ENCODE measurements around the gene ENDOV. TPM values are rescaled to one million over a fixed set of nuclear protein-coding genes. Genes with fewer than 3 reads are reported as not detected.
A peak's percentile ranks its signal among the peaks of the same experiment; 100 is the strongest.

ENDOV gene
- total RNA-seq, 8 experiments from 2014 or later = 15.9 to 36.0 (median 21.3) TPM

GRCh38 chr17:80442323-80442659 lies 27.3 kb downstream of the ENDOV start:
- Histone ChIP-seq H3K4me1 (replicated peaks in 1 of 2) (peaks cover 27 to 29% of the 10 kb centered on the region in 2 donors), H3K27ac (no peak overlapping the region), H3K4me3 (no peak overlapping the region)
- 40 to 71% (median 51%) methylated on average over 1 to 7 of the region's 12 CpGs; no CpG with 5 or more reads in 5 of the 10 experiments for WGBS, 10 experiments
- ATAC-seq (replicated peaks in 6 of 8) = no peak
- in situ Hi-C loops (cut with MboI; ENCODE audit: low pct_unique_long_range_greater_than_20kb in 2 of 9, low sequenced_read_pairs in 9 of 9, unreplicated experiment in 9 of 9) = loop anchor here in 2 of 9 experiments (25.0 kb wide), 1 partner anchor 545 kb away; the partner anchor contains the start of gene CHMP6 (in 2 of the 2)

DNA sequence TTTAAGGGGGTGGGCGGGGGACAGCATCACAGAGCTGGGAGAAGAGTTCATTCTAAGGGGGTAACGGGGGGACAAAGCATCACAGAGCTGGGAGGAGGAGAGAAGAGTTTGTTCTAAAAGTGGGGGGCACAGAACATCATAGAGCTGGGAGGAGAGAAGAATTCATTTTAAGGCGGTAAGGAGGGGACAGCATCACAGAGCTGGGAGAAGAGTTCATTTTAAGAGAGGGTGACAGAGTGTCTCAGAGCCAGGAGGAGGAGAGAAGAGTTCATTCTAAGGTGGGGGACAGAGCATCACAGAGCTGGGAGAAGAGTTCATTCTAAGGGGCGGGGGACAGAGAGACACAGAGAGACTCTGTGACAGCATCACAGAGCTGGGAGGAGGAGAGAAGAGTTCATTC lies 27.8 kb downstream of the ENDOV start:
- in situ Hi-C loops (cut with MboI; ENCODE audit: low pct_unique_long_range_greater_than_20kb in 2 of 9, low sequenced_read_pairs in 9 of 9, unreplicated experiment in 9 of 9) = loop anchor here in 2 of 9 experiments (25.0 kb wide), 1 partner anchor 545 kb away; the partner anchor contains the start of gene CHMP6 (in 2 of the 2)
- Histone ChIP-seq H3K27ac (no peak overlapping the region), H3K4me1 (replicated peaks in 1 of 2) (peaks cover 27 to 29% of the 10 kb centered on the region in 2 donors), H3K4me3 (no peak overlapping the region)
- 81 to 100% methylated on average over 1 to 2 of the region's 4 CpGs; no CpG with 5 or more reads in 8 of the 10 experiments for WGBS, 10 experiments
- no peak for ATAC-seq (replicated peaks in 6 of 8)

DNA sequence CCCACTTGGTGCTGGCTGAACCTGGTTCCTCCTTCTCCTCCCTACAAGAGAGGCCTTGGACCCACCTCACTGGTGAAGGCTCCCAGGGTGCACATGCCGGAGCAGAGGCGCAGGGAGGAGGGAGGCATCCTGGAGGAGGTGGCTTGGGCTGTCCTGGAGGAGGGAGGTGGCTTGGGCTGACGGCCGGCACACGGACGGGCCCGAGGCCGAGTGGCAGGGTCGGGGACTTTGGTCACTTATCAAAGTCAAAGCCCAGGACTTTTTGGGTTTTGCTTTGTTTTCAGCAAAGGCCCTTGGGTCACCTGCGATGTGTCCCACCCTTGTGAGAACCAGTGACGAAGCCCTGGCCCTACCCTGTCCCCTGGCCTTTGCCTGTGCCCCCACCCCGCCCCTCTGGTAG lies 28.5 kb downstream of the ENDOV start:
- Histone ChIP-seq H3K4me1 (replicated peaks in 1 of 2) (peaks cover 27 to 29% of the 10 kb centered on the region in 2 donors), H3K4me3 (no peak overlapping the region), H3K27ac (no peak overlapping the region)
- 55 to 100% methylated on average over 2 to 4 of the region's 12 CpGs; no CpG with 5 or more reads in 8 of the 10 experiments for WGBS, 10 experiments
- no peak for ATAC-seq (replicated peaks in 6 of 8)
- in situ Hi-C loops (cut with MboI; ENCODE audit: low pct_unique_long_range_greater_than_20kb in 2 of 9, low sequenced_read_pairs in 9 of 9, unreplicated experiment in 9 of 9) = loop anchor here in 2 of 9 experiments (25.0 kb wide), 1 partner anchor 544 kb away; the partner anchor contains the start of gene CHMP6 (in 2 of the 2)

DNA sequence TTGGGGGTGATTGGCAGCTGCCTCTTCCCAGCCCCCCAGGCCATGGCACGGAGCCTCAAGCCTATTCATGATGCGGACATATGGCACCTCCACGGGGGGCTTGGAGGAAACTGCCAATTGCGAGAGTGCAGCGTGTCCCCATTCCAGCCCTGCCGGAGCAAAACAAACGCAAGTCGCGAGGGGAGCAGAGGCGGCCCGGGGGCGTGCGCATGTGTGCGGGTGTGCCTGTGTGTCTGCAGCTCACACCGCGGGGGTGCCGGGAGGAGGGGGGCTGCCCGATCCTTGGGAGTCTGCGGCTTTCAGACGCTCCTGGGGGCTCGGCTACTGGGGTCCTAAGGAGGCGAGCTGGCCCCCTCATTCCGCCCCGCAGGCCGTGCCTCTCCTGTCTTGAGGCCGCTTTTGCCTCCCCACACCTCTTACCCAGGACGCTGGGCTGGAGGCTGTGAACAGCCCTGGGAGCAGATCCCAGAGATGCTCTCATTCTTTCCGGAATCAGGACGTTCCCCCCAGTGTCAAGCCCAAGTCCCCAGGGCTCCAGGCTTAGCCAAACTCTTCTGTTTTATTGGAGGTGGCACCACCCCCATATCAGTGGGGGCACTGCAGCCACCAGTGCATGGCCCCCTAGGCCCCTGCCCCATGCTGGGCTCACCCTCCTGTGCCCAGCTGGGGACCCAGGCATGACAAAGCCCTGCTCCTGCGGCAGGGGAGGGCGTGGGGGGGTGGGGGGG lies 29.1 kb downstream of the ENDOV start:
- no peak overlapping the region for H3K4me3 ChIP-seq
- in situ Hi-C loops (cut with MboI; ENCODE audit: low pct_unique_long_range_greater_than_20kb in 2 of 9, low sequenced_read_pairs in 9 of 9, unreplicated experiment in 9 of 9) = loop anchor here in 2 of 9 experiments (25.0 kb wide), 1 partner anchor 543 kb away; the partner anchor contains the start of gene CHMP6 (in 2 of the 2)
- H3K4me1 ChIP-seq (replicated peaks in 1 of 2) = peaks cover 27 to 29% of the 10 kb centered on the region in 2 donors
- WGBS, 10 experiments = no CpG with 5 or more reads among the region's 31 CpGs
- no peak overlapping the region for H3K27ac ChIP-seq
- ATAC-seq (replicated peaks in 6 of 8) = peak in 3 of 8 experiments; percentile 5 to 13 (median 5)

DNA sequence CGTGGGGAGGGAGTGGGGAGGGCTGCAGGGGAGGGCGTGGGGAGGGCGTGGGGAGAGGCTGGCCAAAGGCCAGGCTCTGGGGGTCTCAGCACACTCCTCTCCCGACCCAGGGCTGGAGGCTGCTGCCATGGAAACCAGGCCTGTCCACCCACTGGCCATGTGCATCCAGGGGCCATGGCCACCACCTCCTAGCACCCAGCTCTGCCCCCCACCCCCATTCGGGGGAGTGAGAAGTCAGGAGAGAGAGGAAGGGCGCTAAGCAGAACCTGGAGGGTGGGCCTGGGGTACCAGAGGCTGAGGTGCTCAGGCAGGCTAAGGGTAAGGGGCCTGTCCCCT lies 29.6 kb downstream of the ENDOV start:
- in situ Hi-C loops (cut with MboI; ENCODE audit: low pct_unique_long_range_greater_than_20kb in 2 of 9, low sequenced_read_pairs in 9 of 9, unreplicated experiment in 9 of 9) = loop anchor here in 2 of 9 experiments (25.0 kb wide), 1 partner anchor 543 kb away; the partner anchor contains the start of gene CHMP6 (in 2 of the 2)

DNA sequence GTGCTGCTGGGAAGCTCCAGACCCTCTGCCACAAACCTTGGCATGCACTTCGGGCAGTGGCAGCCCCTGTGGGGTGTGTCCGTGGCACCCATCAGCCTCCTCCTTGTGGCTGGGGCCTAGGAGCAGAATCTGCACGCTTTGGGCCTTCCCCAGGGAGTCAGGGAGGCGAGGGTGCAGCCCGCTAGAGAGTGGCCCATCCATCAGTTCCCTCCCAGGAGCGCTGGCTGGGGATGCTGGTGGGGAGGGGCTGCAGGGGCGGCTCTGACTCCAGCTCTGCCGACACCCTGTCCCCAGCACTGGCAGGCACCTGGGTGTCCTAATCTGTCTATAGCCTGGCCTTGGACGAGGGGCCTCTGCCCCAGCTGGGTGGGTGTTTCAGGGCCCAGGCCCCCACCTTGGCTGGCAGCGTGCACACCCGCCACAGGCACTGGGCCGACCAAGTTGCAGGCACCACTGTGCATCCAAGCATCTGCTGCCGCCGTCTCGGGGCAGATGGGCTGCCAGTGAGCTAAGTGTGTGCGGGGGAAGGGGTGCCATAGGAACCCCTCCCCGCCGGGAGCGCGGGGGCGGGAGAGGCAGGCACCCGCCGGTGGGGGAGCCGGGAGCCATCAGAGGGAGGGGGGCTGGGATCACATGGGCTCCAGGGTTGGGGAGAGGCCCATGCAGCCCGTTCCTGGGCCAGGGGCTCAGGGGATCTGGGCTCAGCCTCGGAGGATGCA lies 30.2 kb downstream of the ENDOV start:
- Histone ChIP-seq H3K27ac (no peak overlapping the region), H3K4me3 (no peak overlapping the region), H3K4me1 (replicated peaks in 1 of 2) (peaks cover 22% of the 10 kb centered on the region in 2 donors)
- peak in 5 of 8 experiments; percentile 67 to 76 (median 73) for ATAC-seq (replicated peaks in 6 of 8)
- WGBS, 10 experiments = no CpG with 5 or more reads among the region's 26 CpGs
- in situ Hi-C loops (cut with MboI; ENCODE audit: low pct_unique_long_range_greater_than_20kb in 2 of 9, low sequenced_read_pairs in 9 of 9, unreplicated experiment in 9 of 9) = loop anchor here in 2 of 9 experiments (25.0 kb wide), 1 partner anchor 542 kb away; the partner anchor contains the start of gene CHMP6 (in 2 of the 2)

More for the DNA sequence above, 29.6 kb downstream of the ENDOV start:
- H3K4me3 ChIP-seq = no peak overlapping the region
- ATAC-seq (replicated peaks in 6 of 8) = peak in 5 of 8 experiments; percentile 39 to 54 (median 52)
- no CpG with 5 or more reads among the region's 6 CpGs for WGBS, 10 experiments
- H3K4me1 ChIP-seq (replicated peaks in 1 of 2) = peaks cover 24 to 25% of the 10 kb centered on the region in 2 donors
- H3K27ac ChIP-seq = no peak overlapping the region

GRCh38 chr17:80445726-80446110 lies 30.8 kb downstream of the ENDOV start:
- WGBS, 10 experiments = 40% methylated on average over 1 of the region's 10 CpGs; no CpG with 5 or more reads in 9 of the 10 experiments

DNA sequence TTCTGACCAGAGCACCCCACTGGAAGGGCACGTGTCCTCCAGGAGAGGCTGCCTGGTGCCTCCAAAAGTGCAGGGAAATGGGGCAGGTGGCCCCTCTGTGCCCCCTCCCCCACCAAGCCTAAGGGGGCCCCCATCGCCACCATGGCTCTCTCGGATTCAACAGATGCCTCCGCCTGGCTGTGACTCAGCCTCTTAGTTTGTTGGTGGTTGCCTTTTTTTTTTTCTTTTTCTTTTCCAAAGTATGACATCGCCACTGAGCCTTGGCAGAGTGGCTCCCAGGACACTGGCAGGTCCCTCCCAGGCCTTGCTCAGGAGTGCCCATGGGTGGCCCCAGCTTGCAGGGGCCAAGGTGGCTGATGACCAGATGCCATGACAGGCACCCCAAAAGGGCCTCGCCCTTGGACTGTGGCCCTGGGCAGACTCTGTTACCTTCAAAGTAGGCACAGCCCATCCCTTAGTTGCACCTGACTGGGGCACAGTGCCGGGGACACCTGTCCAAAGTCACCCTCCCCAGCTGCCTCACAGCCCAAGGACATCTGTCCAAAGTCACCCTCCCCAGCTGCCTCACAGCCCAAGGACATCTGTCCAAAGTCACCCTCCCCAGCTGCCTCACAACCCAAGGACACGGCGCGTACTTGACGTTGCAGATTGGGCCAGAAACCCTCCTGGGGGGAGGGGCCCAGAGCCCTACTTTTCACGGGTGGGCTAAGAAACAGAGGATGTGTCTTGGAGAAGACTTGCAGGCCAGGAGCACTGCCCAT lies 31.9 kb downstream of the ENDOV start:
- WGBS, 10 experiments = 0 to 100% (median 50%) methylated on average over 1 to 4 of the region's 12 CpGs; no CpG with 5 or more reads in 4 of the 10 experiments
- no peak overlapping the region for H3K27ac ChIP-seq
- in situ Hi-C loops (cut with MboI; ENCODE audit: low pct_unique_long_range_greater_than_20kb in 2 of 9, low sequenced_read_pairs in 9 of 9, unreplicated experiment in 9 of 9) = loop anchor here in 2 of 9 experiments (25.0 kb wide), 1 partner anchor 540 kb away; the partner anchor contains the start of gene CHMP6 (in 2 of the 2)
- peaks cover 20 to 22% of the 10 kb centered on the region in 2 donors for H3K4me1 ChIP-seq (replicated peaks in 1 of 2)
- no peak overlapping the region for H3K4me3 ChIP-seq
- ATAC-seq (replicated peaks in 6 of 8) = peak in 7 of 8 experiments; percentile 11 to 61 (median 21)

More at GRCh38 chr17:80445726-80446110, 30.8 kb downstream of the ENDOV start:
- H3K4me1 ChIP-seq (replicated peaks in 1 of 2) = peaks cover 22% of the 10 kb centered on the region in 2 donors
- no peak for ATAC-seq (replicated peaks in 6 of 8)
- in situ Hi-C loops (cut with MboI; ENCODE audit: low pct_unique_long_range_greater_than_20kb in 2 of 9, low sequenced_read_pairs in 9 of 9, unreplicated experiment in 9 of 9) = loop anchor here in 2 of 9 experiments (25.0 kb wide), 1 partner anchor 542 kb away; the partner anchor contains the start of gene CHMP6 (in 2 of the 2)
- no peak overlapping the region for H3K4me3 ChIP-seq
- H3K27ac ChIP-seq = no peak overlapping the region

DNA sequence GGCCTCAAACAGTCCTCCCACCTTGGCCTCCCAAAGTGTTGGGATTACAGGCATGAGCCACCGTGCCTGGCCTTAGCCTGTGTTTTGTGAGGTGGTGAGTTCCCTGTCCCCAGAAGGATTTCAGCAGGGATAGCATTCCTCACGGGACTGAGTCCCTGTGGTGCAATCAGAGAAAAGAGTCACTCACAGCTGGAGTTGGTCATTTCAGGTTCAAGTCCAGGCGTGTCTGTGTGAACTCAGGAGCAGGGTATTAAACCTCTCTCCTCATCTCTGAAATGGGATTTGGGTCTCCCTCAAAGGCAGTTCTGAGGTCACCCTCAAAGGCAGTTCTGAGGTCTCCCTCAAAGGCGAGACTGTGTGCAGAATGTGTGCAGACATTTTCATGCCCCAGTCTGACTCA lies 32.8 kb downstream of the ENDOV start:
- Histone ChIP-seq H3K27ac (no peak overlapping the region), H3K4me3 (no peak overlapping the region), H3K4me1 (replicated peaks in 1 of 2) (peaks cover 20 to 22% of the 10 kb centered on the region in 2 donors)
- in situ Hi-C loops (cut with MboI; ENCODE audit: low pct_unique_long_range_greater_than_20kb in 2 of 9, low sequenced_read_pairs in 9 of 9, unreplicated experiment in 9 of 9) = loop anchor here in 2 of 9 experiments (25.0 kb wide), 1 partner anchor 540 kb away; the partner anchor contains the start of gene CHMP6 (in 2 of the 2)
- no peak for ATAC-seq (replicated peaks in 6 of 8)
- WGBS, 10 experiments = 0 to 67% (median 48%) methylated on average over 1 to 3 of the region's 4 CpGs; no CpG with 5 or more reads in 3 of the 10 experiments

GRCh38 chr17:80449194-80449929 lies 34.4 kb downstream of the ENDOV start:
- WGBS, 10 experiments = 0 to 79% (median 79%) methylated on average over 1 to 6 of the region's 27 CpGs; no CpG with 5 or more reads in 7 of the 10 experiments
- in situ Hi-C loops (cut with MboI; ENCODE audit: low pct_unique_long_range_greater_than_20kb in 2 of 9, low sequenced_read_pairs in 9 of 9, unreplicated experiment in 9 of 9) = loop anchor here in 2 of 9 experiments (25.0 kb wide), 1 partner anchor 538 kb away; the partner anchor contains the start of gene CHMP6 (in 2 of the 2)
- peaks cover 23% of the 10 kb centered on the region in 2 donors for H3K4me1 ChIP-seq (replicated peaks in 1 of 2)
- H3K27ac ChIP-seq = no peak overlapping the region
- H3K4me3 ChIP-seq = no peak overlapping the region
- ATAC-seq (replicated peaks in 6 of 8) = no peak

GRCh38 chr17:80449930-80450576 lies 35.1 kb downstream of the ENDOV start:
- H3K4me1 ChIP-seq (replicated peaks in 1 of 2) = peaks cover 16 to 17% of the 10 kb centered on the region in 2 donors
- WGBS, 10 experiments = 25 to 53% (median 38%) methylated on average over 2 to 4 of the region's 18 CpGs; no CpG with 5 or more reads in 5 of the 10 experiments
- no peak overlapping the region for H3K27ac ChIP-seq
- ATAC-seq (replicated peaks in 6 of 8) = no peak
- in situ Hi-C loops (cut with MboI; ENCODE audit: low pct_unique_long_range_greater_than_20kb in 2 of 9, low sequenced_read_pairs in 9 of 9, unreplicated experiment in 9 of 9) = loop anchor here in 2 of 9 experiments (25.0 kb wide), 1 partner anchor 537 kb away; the partner anchor contains the start of gene CHMP6 (in 2 of the 2)
- no peak overlapping the region for H3K4me3 ChIP-seq
